ENCODE measurements around the gene KIF25.

- TF ChIP-seq, protein P1, sequence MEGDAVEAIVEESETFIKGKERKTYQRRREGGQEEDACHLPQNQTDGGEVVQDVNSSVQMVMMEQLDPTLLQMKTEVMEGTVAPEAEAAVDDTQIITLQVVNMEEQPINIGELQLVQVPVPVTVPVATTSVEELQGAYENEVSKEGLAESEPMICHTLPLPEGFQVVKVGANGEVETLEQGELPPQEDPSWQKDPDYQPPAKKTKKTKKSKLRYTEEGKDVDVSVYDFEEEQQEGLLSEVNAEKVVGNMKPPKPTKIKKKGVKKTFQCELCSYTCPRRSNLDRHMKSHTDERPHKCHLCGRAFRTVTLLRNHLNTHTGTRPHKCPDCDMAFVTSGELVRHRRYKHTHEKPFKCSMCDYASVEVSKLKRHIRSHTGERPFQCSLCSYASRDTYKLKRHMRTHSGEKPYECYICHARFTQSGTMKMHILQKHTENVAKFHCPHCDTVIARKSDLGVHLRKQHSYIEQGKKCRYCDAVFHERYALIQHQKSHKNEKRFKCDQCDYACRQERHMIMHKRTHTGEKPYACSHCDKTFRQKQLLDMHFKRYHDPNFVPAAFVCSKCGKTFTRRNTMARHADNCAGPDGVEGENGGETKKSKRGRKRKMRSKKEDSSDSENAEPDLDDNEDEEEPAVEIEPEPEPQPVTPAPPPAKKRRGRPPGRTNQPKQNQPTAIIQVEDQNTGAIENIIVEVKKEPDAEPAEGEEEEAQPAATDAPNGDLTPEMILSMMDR (IDR thresholded peaks at IDR 0.05), result no peak
- TF ChIP-seq POLR2A (IDR thresholded peaks at IDR 0.05) (no peak), EP300 (IDR thresholded peaks at IDR 0.05) (no peak)
Measured at GRCh38 chr6:168064226-168064807, 66.8 kb downstream of the KIF25 start.

Data from ovary (tissue), 3 donors.